K562 (cell line): Measurements from ENCODE around the gene HAS3.

ENCODE experiments used
- CTCF ChIP-seq, 3 experiments: IDR thresholded peaks in 2 of 3; conservative IDR thresholded peaks in 1 of 3; 2 replicates each; pipeline ENCODE4 v1.5.1; 2011 to 2012; ENCODE audit warnings: low read length in 3 of 3, mild to moderate bottlenecking in 3 of 3, control low read depth in 2 of 3, improper control_type of control experiment in 1 of 3, inconsistent platforms in 1 of 3, low read depth in 1 of 3, mixed read lengths in 1 of 3, moderate library complexity in 1 of 3; ENCODE audit not compliant: insufficient read depth in 2 of 3
- EGR1 ChIP-seq: fragments of 450-650 bp; conservative IDR thresholded peaks from 2 replicates; pipeline ENCODE4 v1.6.1; 2017; ENCODE audit warnings: mild to moderate bottlenecking
- EZH2 ChIP-seq: IDR thresholded peaks from 2 replicates; pipeline ENCODE4 v1.6.1; 2012; ENCODE audit warnings: low read depth, mild to moderate bottlenecking, inconsistent platforms, low read length, borderline replicate concordance
- MXI1 ChIP-seq: IDR thresholded peaks from 2 replicates; pipeline ENCODE4 v1.6.1; 2011; ENCODE audit warnings: low read depth, mild to moderate bottlenecking, improper control_type of control experiment, low read length
- PHB ChIP-seq: fragments of 250-450 bp; sonication (Bioruptor Pico); IDR thresholded peaks from 2 replicates; pipeline ENCODE4 v1.5.0; 2021
- POLR2A ChIP-seq: fragments of 450-650 bp; conservative IDR thresholded peaks from 2 replicates; pipeline ENCODE4 v1.6.1; 2016
- SFPQ ChIP-seq: fragments of 200-400 bp; formaldehyde crosslinking; IDR thresholded peaks from 2 replicates; pipeline ENCODE4 v1.6.1; 2017; ENCODE audit warnings: mild to moderate bottlenecking, low read depth, low read length, moderate library complexity
- SREBF2 ChIP-seq: sonication (generic); formaldehyde crosslinking; IDR thresholded peaks from 2 replicates; pipeline ENCODE4 v1.4.0; 2020; ENCODE audit warnings: mild to moderate bottlenecking, missing genetic modification reagents
- ZMIZ1 ChIP-seq, 2 experiments: fragments of 150-350 bp in 1 of 2; IDR thresholded peaks; 2 replicates each; pipeline ENCODE4 v1.6.1; 2012 to 2016; ENCODE audit warnings: low read depth in 2 of 2, low read length in 2 of 2, mild to moderate bottlenecking in 1 of 2, moderate library complexity in 1 of 2
- ZSCAN29 ChIP-seq: fragments of 450-650 bp; IDR thresholded peaks from 2 replicates; pipeline ENCODE4 v1.6.1; 2017

- TF ChIP-seq EZH2 (no peak), CTCF (IDR thresholded peaks at IDR 0.05 in 2 of 3, conservative IDR thresholded peaks at IDR 0.05 in 1 of 3; ENCODE audit: insufficient read depth in 2 of 3, low read depth in 1 of 3, low read length in 3 of 3) (no peak), EGR1 (no peak), PHB (no peak), ZMIZ1 (IDR thresholded peaks at IDR 0.05; ENCODE audit: low read depth in 2 of 2, low read length in 2 of 2) (no peak), POLR2A (no peak), SREBF2 (CRISPR knock-in tag) (no peak), MXI1 (no peak), SFPQ (no peak), ZSCAN29 (no peak)
Measured at GRCh38 chr16:69118994-69119393, 13.5 kb downstream of the HAS3 start.
